ENCODE data around the gene METAP1D. TPM values are rescaled to one million over a fixed set of nuclear protein-coding genes. Genes with fewer than 3 reads are reported as not detected.
A peak's percentile ranks its signal among the peaks of the same experiment; 100 is the strongest.

The METAP1D gene
- total and polyA plus RNA-seq, 2 of the 4 experiments (the other 2 are of a cell fraction) = 3.4 to 5.5 TPM

DNA sequence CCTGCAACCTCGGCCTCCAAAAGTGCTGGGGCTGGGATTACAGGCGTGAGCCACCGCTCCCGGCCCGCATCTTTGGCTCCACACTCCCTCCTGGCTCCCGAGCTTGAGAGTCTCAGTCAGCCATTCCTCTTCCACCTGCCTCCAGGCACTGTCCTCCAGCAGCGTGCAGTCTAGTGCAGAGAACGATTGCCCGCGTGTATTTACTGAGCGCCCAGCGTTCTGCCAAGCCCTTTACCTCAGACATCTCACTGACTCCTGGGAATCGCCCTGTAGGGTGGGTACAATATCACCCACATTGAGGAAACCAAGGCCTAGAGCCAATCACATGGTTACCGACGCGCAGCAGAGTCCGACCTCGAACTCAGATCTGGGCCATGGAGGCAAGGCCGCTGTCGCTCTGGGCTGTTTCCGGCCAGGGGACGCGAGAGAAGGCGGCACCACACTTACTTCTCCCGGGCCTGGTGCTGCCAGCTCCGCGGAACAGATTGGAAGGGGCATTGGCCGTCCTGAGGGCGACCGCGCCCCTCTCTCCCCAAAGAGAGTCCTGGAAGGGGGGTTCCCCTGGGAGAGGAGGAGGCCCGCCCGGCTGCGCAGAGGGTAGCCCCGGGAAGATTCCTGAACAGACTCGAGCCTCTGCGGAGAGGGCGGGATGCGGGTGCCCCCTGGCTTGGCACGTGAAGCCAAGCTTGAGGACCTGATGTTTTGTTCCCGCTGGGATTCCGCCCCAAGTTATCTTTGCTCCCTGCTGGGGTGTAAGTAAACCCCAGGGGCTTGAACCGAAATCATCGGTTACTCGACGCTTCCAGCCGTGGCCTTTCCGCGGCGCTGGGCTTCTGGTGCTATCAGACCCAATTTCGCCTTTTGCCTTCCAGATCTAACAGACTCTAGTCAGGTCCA is 108.2 kb downstream of the METAP1D start (continued):
- TF ChIP-seq MAZ (IDR thresholded peaks at IDR 0.05; ENCODE audit: borderline replicate concordance, low read depth, low read length) = no peak

DNA sequence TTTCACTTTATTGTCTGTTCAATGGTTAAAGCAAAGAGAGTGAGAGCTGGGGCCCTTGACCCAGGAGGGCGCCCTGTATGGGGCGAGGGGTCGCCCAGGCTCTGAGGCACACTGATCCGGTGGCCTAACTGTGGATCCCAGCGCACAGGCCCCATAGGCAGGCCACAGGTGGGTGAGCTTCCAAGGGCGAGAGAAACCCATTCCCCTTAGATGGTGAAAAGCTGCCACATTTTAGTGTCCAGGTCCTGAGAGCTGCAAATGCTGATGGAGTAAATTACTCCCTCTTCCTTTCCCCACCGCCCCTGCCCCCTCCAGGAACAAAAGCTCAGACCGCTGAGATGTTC is 108.8 kb downstream of the METAP1D start:
- H3K4me2 ChIP-seq (ENCODE audit: low read depth, low read length) = no peak overlapping the region
- TF ChIP-seq SMC3 (IDR thresholded peaks at IDR 0.05; ENCODE audit: low read depth, low read length) (no peak), FOS (IDR thresholded peaks at IDR 0.05; ENCODE audit: low read depth, low read length) (no peak), RAD21 (IDR thresholded peaks at IDR 0.05; ENCODE audit: low read length) (no peak), CEBPB (IDR thresholded peaks at IDR 0.05; ENCODE audit: low read depth, low read length) (no peak), MAZ (IDR thresholded peaks at IDR 0.05; ENCODE audit: borderline replicate concordance, low read depth, low read length) (no peak), NFE2L2 (IDR thresholded peaks at IDR 0.05; ENCODE audit: low read depth, low read length) (no peak), CHD1 (IDR thresholded peaks at IDR 0.05; ENCODE audit: low read depth, low read length) (no peak), POLR2A (IDR thresholded peaks at IDR 0.05; ENCODE audit: low read depth, low read length) (no peak), RCOR1 (IDR thresholded peaks at IDR 0.05; ENCODE audit: insufficient replicate concordance, low read length) (no peak), MXI1 (IDR thresholded peaks at IDR 0.05; ENCODE audit: borderline replicate concordance, low read depth, low read length) (no peak), RFX5 (IDR thresholded peaks at IDR 0.05; ENCODE audit: low read depth, low read length) (no peak), MAFK (IDR thresholded peaks at IDR 0.05; ENCODE audit: low read depth, low read length) (no peak)
- TF ChIP-seq, protein P1, sequence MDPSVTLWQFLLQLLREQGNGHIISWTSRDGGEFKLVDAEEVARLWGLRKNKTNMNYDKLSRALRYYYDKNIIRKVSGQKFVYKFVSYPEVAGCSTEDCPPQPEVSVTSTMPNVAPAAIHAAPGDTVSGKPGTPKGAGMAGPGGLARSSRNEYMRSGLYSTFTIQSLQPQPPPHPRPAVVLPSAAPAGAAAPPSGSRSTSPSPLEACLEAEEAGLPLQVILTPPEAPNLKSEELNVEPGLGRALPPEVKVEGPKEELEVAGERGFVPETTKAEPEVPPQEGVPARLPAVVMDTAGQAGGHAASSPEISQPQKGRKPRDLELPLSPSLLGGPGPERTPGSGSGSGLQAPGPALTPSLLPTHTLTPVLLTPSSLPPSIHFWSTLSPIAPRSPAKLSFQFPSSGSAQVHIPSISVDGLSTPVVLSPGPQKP (IDR thresholded peaks at IDR 0.05; ENCODE audit: borderline replicate concordance, low read depth, low read length) = no peak
- TF ChIP-seq, protein P2, sequence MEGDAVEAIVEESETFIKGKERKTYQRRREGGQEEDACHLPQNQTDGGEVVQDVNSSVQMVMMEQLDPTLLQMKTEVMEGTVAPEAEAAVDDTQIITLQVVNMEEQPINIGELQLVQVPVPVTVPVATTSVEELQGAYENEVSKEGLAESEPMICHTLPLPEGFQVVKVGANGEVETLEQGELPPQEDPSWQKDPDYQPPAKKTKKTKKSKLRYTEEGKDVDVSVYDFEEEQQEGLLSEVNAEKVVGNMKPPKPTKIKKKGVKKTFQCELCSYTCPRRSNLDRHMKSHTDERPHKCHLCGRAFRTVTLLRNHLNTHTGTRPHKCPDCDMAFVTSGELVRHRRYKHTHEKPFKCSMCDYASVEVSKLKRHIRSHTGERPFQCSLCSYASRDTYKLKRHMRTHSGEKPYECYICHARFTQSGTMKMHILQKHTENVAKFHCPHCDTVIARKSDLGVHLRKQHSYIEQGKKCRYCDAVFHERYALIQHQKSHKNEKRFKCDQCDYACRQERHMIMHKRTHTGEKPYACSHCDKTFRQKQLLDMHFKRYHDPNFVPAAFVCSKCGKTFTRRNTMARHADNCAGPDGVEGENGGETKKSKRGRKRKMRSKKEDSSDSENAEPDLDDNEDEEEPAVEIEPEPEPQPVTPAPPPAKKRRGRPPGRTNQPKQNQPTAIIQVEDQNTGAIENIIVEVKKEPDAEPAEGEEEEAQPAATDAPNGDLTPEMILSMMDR (conservative IDR thresholded peaks at IDR 0.05; ENCODE audit: low read depth, low read length) = no peak

More for the DNA sequence above, 108.8 kb downstream of the METAP1D start:
- Histone ChIP-seq H3K9me1 (ENCODE audit: insufficient read depth, low read length) (no peaks in the 10 kb centered on the region), H3K4ac (ENCODE audit: low read depth, low read length) (no peak overlapping the region), H3K36me3 (ENCODE audit: control insufficient read depth, insufficient read depth, low read length) (no peaks in the 10 kb centered on the region), H2BK20ac (ENCODE audit: low read depth, low read length) (no peak overlapping the region), H3K27me3 (ENCODE audit: control insufficient read depth, insufficient read depth, low read length) (no peaks in the 10 kb centered on the region; the same call in 1 of the 2 replicates), H2AK9ac (replicated peaks; ENCODE audit: low read depth, low read length, poor library complexity) (no peak overlapping the region), H3K9ac (ENCODE audit: low read depth, low read length) (no peak overlapping the region), H3K27ac (ENCODE audit: insufficient read depth, low read length) (no peak overlapping the region), H3K18ac (ENCODE audit: low read depth, low read length) (no peak overlapping the region), H4K8ac (ENCODE audit: low read depth in 2 of 2, low read length in 2 of 2) (no peak overlapping the region), H2BK120ac (ENCODE audit: low read depth, low read length) (no peak overlapping the region), H3K56ac (ENCODE audit: extremely low read depth, insufficient read depth, low read length) (no peak overlapping the region), H2BK5ac (ENCODE audit: low read depth, low read length, poor library complexity, severe bottlenecking) (no peak overlapping the region), H4K91ac (ENCODE audit: insufficient read depth, low read depth, low read length) (no peak overlapping the region), H4K5ac (ENCODE audit: low read depth, low read length) (no peak overlapping the region), H3K4me3 (ENCODE audit: insufficient read depth, low read depth, low read length) (no peak overlapping the region), H3K14ac (replicated peaks; ENCODE audit: low read depth, low read length) (no peak overlapping the region), H3K9me3 (ENCODE audit: control insufficient read depth, insufficient read depth, low read length) (no peaks in the 10 kb centered on the region), H4K20me1 (ENCODE audit: insufficient read depth, low read length) (no peaks in the 10 kb centered on the region), H2AK5ac (ENCODE audit: low read depth, low read length) (no peak overlapping the region), H3K23ac (ENCODE audit: low read depth, low read length) (no peak overlapping the region), H3K79me1 (ENCODE audit: low read depth in 1 of 2, low read length in 2 of 2) (no peaks in the 10 kb centered on the region), H2BK15ac (ENCODE audit: low read depth, low read length) (no peak overlapping the region), H3K4me1 (ENCODE audit: control insufficient read depth, insufficient read depth, low read length) (no peaks in the 10 kb centered on the region), H2AFZ (replicated peaks; ENCODE audit: low read length, poor library complexity) (peak overlapping the region; percentile 56)
- dilution Hi-C loops (cut with HindIII; ENCODE audit: low sequenced_read_pairs, unreplicated experiment) = no loop called here
- intact Hi-C loops (cut with micrococcal nuclease) = no loop called here
- ATAC-seq (ENCODE audit: low read depth) (no peak), DNase-seq (no peak)
- in situ Hi-C loops (cut with MboI; ENCODE audit: low sequenced_read_pairs) = loop anchor here (5.0 kb wide), 2 partner anchors 301 to 406 kb away; no protein-coding TSS in a partner anchor
- POLR2A ChIA-PET (ENCODE audit: unreplicated experiment) = no interaction called here
- CTCF ChIA-PET = no interaction called here
- WGBS, 2 experiments (ENCODE audit: extremely low coverage in 2 of 2, insufficient read length in 1 of 2) = no CpG with 5 or more reads among the region's 8 CpGs
- no TSS peak for BruUV-seq (replicated peaks)
